GM19397 (cell line): ENCODE data around the gene TBXAS1.
"Not testable (repeated sequence)": the region's sequence is repeated elsewhere in the genome, so short reads cannot be mapped to it uniquely, and the experiment has no call there.

Experiments used
- ATAC-seq: cut with Tn5 transposase; IDR thresholded peaks from one replicate; pipeline ENCODE4 v1.9.1; 2021; ENCODE audit warnings: mild to moderate bottlenecking, moderate library complexity; ENCODE audit not compliant: unreplicated experiment

The TBXAS1 gene

DNA sequence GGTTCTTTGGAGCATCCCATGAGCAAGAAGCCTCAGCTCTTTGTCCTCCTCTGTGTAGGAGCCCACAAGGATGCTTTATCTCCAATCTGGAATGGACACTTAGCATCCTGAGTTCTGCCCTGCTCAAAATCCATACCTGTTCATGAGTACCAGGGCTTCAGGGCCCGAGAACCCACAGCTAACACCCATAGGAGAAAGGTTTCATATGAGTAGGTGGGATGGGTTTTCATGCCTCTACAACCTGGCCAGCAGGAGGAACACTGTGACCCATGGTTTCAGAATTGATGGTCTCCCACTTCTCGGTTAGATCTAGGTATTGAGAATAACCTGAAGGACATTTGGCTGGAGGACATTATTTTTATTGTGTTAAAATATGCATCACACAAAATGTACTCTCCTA lies 57.8 kb downstream of the TBXAS1 start:
- ATAC-seq: no peak

- no peak for ATAC-seq
Measured at GRCh38 chr7:139887992-139888481, 59.0 kb downstream of the TBXAS1 start.

GRCh38 chr7:139889186-139889871 lies 60.3 kb downstream of the TBXAS1 start:
- no peak for ATAC-seq

DNA sequence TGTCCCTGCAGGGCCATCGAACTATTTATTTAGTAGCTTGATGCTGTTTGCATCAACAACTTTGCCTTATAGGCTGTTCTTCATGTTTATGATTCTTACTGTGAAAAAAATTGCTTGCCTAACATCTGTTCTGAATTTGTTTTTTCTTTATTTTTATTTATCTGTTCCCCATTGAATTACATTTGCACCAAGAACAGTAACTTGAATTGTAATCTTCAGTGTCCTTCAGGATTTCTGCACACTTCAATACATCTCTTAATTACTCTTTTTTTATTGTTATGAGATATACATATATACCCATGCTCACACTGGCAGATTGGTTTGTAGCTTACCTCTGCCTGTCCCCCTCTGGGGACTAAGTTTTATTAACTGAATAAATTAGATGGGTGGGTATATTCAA lies 64.4 kb downstream of the TBXAS1 start:
- ATAC-seq: no peak

DNA sequence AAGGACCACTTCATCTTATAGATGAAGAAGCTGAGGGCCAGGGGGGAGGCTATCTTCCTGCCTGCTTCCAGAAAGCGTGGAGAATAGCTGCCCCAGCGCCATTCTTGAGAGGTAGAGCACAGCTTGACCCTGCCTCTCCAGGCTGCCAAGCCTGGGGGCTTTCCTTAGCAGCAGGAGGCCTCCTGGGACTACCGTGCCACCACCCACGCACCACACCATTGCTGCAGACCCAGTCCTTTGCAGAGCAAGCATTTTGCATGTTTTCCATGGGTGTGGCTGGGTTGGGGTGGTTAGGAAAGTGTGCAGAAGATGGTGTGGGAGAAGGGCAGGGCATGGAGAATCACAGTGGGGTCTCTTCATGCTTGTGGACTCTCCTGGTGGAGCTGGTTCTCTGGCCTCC lies 64.9 kb downstream of the TBXAS1 start:
- ATAC-seq: peak; percentile 84

GRCh38 chr7:139895141-139895829 lies 66.2 kb downstream of the TBXAS1 start:
- ATAC-seq: no peak

DNA sequence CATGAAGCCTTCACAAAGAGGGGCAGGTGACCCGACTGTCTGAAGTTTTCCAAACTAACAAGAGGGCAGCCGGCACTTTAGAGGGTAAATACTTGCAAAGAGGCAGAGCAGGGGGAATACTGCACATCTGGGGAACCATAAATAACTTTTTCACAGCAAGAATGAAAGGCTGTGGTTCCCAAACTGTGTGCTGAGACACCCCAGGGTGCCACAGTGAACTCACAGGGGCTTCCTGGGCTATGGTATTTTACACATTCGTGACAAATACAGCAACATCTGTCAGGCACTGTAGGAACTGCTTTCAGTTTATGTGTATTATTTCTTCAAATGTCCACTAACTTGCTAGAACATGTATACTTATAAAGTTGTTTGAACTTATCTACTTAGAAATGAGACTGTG lies 67.2 kb downstream of the TBXAS1 start:
- ATAC-seq: no peak

DNA sequence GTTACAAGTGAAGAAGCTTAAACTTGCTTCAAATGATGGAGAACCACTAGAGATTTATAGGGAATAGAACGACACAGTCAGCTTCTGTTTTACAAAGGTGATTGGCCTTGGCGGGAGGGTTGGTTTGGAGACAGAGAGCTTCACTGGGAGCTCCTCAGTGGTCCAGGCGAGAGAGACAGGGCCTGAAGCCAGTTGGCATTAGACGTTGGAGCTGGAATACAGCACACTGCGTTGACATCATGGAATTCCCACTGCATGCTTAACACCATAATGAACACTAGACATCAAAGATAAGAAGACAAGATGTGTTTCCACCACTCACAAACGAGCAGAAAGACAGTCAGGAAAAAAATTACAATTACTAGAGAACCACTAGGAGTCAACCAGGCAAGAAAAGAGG lies 67.8 kb downstream of the TBXAS1 start:
- ATAC-seq: no peak

GRCh38 chr7:139897422-139898090 lies 68.5 kb downstream of the TBXAS1 start:
- ATAC-seq: no peak

- ATAC-seq: no peak
Measured at GRCh38 chr7:139898483-139898882, 69.4 kb downstream of the TBXAS1 start.

- no peak for ATAC-seq
Measured at GRCh38 chr7:139899328-139899955, 70.4 kb downstream of the TBXAS1 start.

DNA sequence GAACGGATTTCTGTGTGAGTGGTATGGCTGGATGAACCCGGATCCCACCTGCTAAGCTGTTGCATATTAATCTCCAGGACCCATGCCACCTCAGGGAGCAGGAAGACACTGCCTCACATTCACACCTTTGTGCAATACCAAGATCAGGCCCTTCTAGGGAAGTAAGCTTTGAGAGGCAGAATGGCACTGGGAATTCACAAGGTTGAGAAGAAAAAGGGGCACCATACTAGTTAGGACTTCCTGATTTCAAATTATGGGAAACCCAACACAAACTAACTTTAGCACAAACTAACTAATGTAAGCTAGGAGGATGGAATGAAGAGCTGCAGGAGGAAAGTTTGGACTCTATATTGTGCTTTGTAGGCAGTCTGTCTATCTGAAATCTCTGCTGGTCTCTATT lies 71.3 kb downstream of the TBXAS1 start:
- ATAC-seq: no peak

- no peak for ATAC-seq
Measured at GRCh38 chr7:139901056-139901795, 72.2 kb downstream of the TBXAS1 start.

DNA sequence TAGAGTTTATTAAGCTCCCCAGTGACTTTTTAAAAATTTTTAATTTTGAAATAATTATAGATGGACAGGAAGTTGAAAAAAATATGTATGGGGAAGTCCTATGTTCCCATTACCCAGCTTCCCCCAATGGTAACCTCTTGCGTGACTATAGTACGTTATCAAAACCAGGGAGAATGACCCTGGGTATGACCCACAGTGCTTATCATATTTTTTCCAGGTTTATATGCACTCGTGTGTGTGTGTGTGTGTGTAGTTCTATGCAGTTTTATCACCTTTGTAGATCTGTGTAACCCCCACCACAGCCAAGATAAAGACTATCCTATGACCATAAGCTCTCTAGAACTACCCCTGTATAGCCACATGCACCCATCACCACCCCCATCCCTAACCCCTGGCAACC lies 72.8 kb downstream of the TBXAS1 start:
- ATAC-seq: no peak

DNA sequence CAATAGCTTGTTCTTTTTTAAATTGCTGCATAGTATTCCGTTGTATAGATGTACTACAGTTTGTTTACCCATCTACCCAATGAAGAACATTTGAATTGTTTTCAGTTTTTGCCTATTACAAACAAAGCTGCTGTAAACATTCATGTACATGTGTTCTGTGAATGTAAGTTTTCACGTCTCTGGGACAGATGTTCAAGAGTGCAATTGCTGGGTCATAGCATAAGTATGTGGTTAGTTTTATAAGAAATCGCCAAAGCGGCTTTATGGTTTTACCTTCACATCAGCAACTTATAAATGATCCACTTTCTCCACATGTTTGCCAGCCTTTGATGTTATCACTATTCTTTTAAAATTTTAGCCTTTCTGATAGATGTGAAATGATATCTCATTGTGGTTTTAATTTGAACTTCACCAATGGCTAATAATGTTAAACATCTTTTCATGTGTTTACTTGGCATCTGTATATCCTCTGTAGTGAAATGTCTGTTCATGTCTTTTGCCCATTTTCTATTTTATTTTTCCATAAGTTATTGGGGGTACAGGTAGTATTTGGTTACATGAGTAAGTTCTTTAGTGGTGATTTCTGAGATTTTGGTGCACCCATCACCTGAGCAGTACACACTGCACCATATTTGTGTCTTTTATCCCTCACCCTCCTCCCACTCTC lies 73.5 kb downstream of the TBXAS1 start:
- no peak for ATAC-seq

DNA sequence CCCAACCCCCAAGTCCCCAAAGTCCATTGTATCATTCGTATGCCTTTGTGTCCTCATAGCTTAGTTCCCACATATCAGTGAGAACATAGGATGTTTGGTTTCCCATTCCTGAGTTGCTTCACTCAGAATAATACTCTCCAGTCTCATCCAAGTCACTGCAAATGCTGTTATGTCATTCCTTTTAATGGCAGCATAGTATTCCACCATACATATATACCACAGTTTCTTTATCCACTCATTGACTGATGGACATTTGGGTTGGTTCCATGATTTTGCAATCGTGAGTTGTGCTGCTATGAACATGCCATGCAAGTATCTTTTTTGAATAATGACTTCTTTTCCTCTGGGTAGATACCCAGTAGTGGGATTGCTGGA lies 74.0 kb downstream of the TBXAS1 start:
- not testable (repeated sequence) for ATAC-seq

- ATAC-seq: no peak
Measured at GRCh38 chr7:139906879-139907278, 77.8 kb downstream of the TBXAS1 start.

GRCh38 chr7:139908792-139909191 lies 79.7 kb downstream of the TBXAS1 start:
- ATAC-seq: no peak

GRCh38 chr7:139909379-139910050 lies 80.5 kb downstream of the TBXAS1 start:
- no peak for ATAC-seq
